Motor neuron (in vitro differentiated cells): Measurements from ENCODE around the gene PEA15. TPM values are rescaled to one million over a fixed set of nuclear protein-coding genes. Genes with fewer than 3 reads are reported as not detected.
A peak's percentile ranks its signal among the peaks of the same experiment; 100 is the strongest.

Source experiments
- ATAC-seq, 8 experiments: fragments of 200-7000 bp; cut with Tn5 transposase; replicated peaks in 6 of 8; 2 replicates each; pipeline ENCODE4 v1.8.0; 2021; ENCODE audit warnings: mild to moderate bottlenecking in 8 of 8, moderate library complexity in 8 of 8
- H3K27ac ChIP-seq, 2 donors: fragments of 250-450 bp; sonication (Bioruptor Pico); 2 replicates each; pipeline ENCODE4 v1.9.0; 2021; ENCODE audit warnings: antibody characterized with exemption in 2 of 2, mild to moderate bottlenecking in 2 of 2, moderate library complexity in 1 of 2
- H3K4me1 ChIP-seq, 2 donors: fragments of 250-450 bp; sonication (Bioruptor Pico); replicated peaks in 1 of 2; 2 replicates each; pipeline ENCODE4 v1.6.1; 2021; ENCODE audit warnings: antibody characterized with exemption in 2 of 2, mild to moderate bottlenecking in 2 of 2, moderate library complexity in 1 of 2
- H3K4me3 ChIP-seq, 5 donors: fragments of 250-450 bp; sonication (Bioruptor Pico); 2 replicates each; pipeline ENCODE4 v1.9.0; 2021; ENCODE audit warnings: antibody characterized with exemption in 5 of 5, mild to moderate bottlenecking in 5 of 5, moderate library complexity in 4 of 5
- WGBS, 10 experiments: fragments of 450-650 bp; shearing (Covaris generic); methylation state at CpG; one replicate each; pipeline ENCODE4 v1.0.0; 2022; 5-methylcytosine and 5-hydroxymethylcytosine counted together
- in situ Hi-C, 9 experiments: fragments of 400-800 bp; cut with MboI; loops; one replicate each; pipeline ENCODE4 v1.15.0; 2021; ENCODE audit warnings: low sequenced_read_pairs in 9 of 9, low pct_unique_long_range_greater_than_20kb in 2 of 9; ENCODE audit not compliant: unreplicated experiment in 9 of 9
- total RNA-seq, 8 experiments: library from RNA; unstranded; fragments of 300-600 nt; gene quantifications; 2 replicates each; pipeline versions ENCODE4 v1.2.3 to v1.2.4, GENCODE V29; 2022

The PEA15 gene
- total RNA-seq, 8 experiments from 2014 or later = 26.4 to 322 (median 66.3) TPM

DNA sequence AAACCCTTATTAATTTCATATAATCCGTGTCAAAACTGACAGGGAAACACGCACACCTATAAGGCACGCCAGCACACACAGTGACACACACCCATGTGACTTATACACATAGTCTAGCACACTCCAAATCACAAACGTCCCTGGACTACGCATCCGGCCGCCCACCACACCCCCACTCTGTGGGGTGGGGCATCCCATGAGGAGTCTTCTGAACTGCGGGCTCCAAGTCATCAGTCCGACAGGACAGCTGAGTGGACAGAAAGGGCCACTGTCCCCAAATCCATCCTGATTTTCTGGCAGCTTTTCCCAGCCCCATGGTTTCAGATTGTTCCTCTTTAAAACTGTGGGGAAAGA lies 829 bp downstream of the PEA15 start:
- in situ Hi-C loops = loop anchor here in 1 of 9 experiments (25.0 kb wide), 1 partner anchor 119 kb away; the partner anchor contains the start of genes IGSF8 and KCNJ9
- Histone ChIP-seq H3K4me3 (peak overlapping the region; percentile 82 to 99 (median 96)), H3K27ac (no peak overlapping the region), H3K4me1 (peaks cover 48 to 52% of the 10 kb centered on the region in 2 donors)
- peak; percentile 49 to 71 (median 64) for ATAC-seq
- WGBS, 10 experiments = 0 to 8% (median 3%) methylated on average over 1 to 9 of the region's 9 CpGs; no CpG with 5 or more reads in 4 of the 10 experiments

DNA sequence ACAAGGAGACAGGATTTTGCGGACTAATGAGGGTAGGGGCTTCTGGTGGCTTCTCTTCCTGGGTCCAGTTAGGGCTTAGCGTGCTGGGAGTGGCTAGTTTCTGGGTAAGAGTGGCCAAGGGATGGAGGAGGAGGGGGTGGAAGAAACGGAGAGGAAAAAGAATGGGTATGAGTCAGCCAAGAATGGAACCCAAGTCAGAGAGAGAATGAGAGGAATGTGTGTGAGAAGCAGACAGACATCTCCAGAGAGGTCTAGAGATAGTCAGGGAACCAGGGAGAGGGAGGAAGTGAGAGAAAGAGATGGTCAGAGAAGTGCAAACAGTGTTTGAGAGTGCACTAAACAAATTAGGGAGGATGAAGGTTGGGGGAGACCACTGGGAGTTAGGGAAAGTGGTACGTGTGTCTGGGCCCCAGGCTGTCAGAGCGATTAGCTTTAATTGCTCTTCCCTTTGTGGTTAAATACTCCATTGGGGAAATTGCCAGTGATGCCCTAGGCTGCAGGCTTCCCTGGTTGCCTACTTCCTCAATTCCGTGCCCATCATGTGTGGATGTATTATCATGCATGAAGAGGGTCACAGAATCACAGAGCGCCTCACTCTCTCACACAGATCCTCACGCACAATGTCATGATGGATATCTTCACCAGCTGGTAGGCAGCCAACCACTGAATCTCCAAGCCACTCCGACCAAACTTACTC lies 1.4 kb downstream of the PEA15 start:
- in situ Hi-C loops = loop anchor here in 1 of 9 experiments (25.0 kb wide), 1 partner anchor 119 kb away; the partner anchor contains the start of genes IGSF8 and KCNJ9
- Histone ChIP-seq H3K4me3 (peak overlapping the region; percentile 82 to 99 (median 96)), H3K27ac (no peak overlapping the region), H3K4me1 (peaks cover 53 to 57% of the 10 kb centered on the region in 2 donors)
- 18 to 57% (median 36%) methylated on average over 2 to 9 of the region's 9 CpGs for WGBS, 10 experiments
- peak in 3 of 8 experiments; percentile 0 to 14 (median 11) for ATAC-seq

DNA sequence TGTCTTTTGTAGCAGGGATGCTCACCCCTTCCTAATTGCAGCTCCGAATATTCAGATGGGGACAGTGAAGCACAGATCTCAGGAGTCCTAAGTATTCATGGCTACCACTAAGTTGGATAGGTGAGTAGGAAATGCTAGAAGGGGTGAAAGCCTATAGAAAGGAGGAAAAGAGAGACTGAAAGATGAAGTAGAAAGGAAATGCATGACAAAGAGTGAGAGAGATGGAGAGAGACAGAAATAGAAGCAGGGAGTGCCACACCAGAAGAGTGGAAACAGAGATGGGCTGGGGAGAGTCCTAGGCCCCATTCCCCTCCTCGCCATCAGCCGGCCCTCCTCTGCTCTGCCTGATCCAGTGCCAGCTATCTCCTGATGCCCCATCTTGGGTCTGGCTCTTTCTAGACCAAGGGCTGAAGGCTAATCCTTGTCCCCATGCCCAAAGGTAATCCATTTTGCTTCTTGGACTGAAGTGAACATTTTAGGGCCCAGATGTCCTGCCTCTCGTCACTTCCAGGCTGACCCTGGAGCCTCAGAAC lies 2.0 kb downstream of the PEA15 start:
- Histone ChIP-seq H3K4me1 (peaks cover 58 to 59% of the 10 kb centered on the region in 2 donors), H3K27ac (no peak overlapping the region), H3K4me3 (no peak overlapping the region)
- 68 to 100% (median 94%) methylated on average over 1 to 4 of the region's 4 CpGs; no CpG with 5 or more reads in 2 of the 10 experiments for WGBS, 10 experiments
- no peak for ATAC-seq
- in situ Hi-C loops = loop anchor here in 1 of 9 experiments (25.0 kb wide), 1 partner anchor 120 kb away; the partner anchor contains the start of genes IGSF8 and KCNJ9

DNA sequence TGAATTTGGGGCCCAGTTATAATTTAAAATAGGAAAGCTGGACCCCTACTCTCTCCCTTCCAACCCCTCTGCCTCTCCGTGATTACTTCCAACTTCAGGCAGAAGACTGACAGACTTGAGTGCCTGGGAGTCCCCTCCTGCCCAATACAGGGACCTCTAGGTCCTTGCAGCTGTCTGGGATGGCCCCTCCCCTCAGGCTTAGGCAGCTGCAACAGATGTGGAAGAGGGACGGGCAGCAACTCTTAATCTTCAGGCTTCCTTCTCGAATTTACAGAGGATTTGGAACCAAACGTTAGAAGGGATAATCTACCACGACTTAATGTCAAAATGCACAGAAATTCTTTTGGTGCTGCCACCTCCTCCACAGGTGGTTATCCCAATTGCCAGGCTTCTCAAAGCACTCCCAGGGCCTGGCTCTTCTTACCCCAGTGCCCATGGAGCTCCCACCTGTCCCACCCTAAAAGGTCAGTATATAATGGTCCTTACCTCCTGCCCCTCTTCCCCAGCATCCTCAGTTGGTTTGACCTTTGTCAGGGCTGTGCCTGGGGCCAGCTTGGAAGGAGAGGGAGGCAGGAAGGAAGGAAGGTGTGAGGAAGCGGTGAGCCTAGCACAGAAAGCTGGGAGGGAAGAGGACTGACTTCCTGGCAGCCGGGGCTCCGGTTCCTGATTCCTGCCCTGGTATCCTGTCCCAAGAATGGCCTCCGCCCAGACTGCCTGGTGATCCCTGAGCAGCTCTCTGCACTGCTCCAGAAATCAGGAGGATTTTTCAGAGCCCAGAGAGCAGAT lies 2.8 kb downstream of the PEA15 start:
- no peak for ATAC-seq
- peaks cover 58 to 59% of the 10 kb centered on the region in 2 donors for H3K4me1 ChIP-seq
- in situ Hi-C loops = loop anchor here in 1 of 9 experiments (25.0 kb wide), 1 partner anchor 121 kb away; the partner anchor contains the start of genes IGSF8 and KCNJ9
- no peak overlapping the region for H3K4me3 ChIP-seq
- 13 to 80% (median 50%) methylated on average over 2 to 9 of the region's 9 CpGs; no CpG with 5 or more reads in 2 of the 10 experiments for WGBS, 10 experiments
- H3K27ac ChIP-seq = peak overlapping the region in 1 of 2 donors; percentile 76

DNA sequence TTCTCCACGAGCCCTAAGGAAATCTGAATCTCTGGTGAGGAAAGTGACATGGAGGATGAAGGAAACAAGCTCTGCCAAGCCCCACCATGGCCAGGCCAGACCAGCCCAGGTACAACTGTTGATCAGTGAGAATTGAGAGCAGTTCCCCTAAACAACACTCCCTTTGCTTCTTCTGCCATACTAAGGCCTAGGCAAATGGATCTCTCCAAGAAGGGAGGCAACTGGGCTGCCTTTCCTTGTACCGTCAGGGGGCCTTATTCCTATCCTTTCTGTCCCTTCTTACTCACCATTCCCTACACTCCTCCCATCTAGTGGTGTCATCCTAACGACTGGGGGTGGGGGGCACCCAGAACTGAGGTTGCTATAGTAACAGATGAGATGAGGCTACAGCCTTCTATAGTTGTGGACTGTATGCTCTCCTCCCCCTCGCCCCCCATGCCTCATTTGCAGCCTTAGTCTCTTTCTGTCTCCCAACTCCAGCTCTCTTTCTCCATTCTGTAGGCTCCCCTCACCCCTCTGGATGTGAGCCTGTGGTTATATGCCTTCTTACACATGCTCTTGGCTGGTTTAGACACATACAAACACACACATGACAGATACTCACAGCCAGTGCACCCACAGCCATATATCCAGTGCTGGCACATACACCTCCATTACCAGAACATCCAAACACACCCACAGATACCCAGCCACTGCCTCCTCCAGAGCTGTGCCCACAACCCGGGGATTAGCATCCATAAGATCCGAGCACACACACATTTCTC lies 3.6 kb downstream of the PEA15 start:
- H3K27ac ChIP-seq = peak overlapping the region; percentile 72 to 76
- in situ Hi-C loops = loop anchor here in 1 of 9 experiments (25.0 kb wide), 1 partner anchor 121 kb away; the partner anchor contains the start of genes IGSF8 and KCNJ9
- no peak overlapping the region for H3K4me3 ChIP-seq
- peak in 5 of 8 experiments; percentile 3 to 13 (median 12) for ATAC-seq
- H3K4me1 ChIP-seq = peaks cover 58 to 59% of the 10 kb centered on the region in 2 donors
- 8 to 60% (median 41%) methylated on average over 1 to 5 of the region's 6 CpGs; no CpG with 5 or more reads in 2 of the 10 experiments for WGBS, 10 experiments

DNA sequence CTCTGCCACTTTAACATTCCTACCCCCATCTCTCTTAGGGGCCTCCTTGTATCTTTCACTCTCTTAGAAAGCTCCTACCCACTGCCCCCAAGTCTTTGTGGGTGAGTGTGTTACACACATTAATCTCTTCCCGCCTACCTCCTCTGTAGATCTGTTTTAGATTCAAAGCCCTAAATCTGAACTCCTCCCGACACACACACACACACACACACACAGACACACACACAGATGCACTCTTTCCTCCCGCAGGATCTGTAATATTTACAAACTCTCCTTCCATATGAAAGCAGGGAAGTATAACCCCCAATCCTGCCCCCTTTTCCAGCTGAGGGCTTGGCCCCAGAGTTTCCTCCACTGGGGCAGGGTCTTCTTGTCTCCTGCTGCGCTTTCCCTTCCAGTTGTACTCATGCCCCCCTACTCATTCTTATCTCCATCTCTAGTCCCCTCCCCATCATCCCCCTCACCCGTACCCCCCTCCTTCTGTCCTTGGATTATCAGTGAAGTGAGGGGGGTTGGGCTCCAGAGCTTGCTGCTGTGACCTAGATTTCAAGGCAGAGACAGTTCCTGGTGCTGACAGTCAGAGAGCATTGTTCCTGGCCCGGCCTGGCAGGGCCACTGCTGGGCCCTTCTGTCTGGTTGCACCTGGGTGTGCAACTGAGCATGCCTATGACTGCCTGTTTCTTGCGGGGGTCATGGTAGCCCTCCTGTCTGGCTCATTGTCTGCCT lies 4.3 kb downstream of the PEA15 start:
- WGBS, 10 experiments = 0 to 60% (median 28%) methylated on average over 1 to 6 of the region's 7 CpGs; no CpG with 5 or more reads in 5 of the 10 experiments
- in situ Hi-C loops = loop anchor here in 1 of 9 experiments (25.0 kb wide), 1 partner anchor 122 kb away; the partner anchor contains the start of genes IGSF8 and KCNJ9
- H3K4me1 ChIP-seq = peaks cover 55 to 57% of the 10 kb centered on the region in 2 donors
- ATAC-seq = peak in 5 of 8 experiments; percentile 12 to 27 (median 25)
- peak overlapping the region in 1 of 5 donors; percentile 3 for H3K4me3 ChIP-seq
- H3K27ac ChIP-seq = peak overlapping the region; percentile 72 to 76

DNA sequence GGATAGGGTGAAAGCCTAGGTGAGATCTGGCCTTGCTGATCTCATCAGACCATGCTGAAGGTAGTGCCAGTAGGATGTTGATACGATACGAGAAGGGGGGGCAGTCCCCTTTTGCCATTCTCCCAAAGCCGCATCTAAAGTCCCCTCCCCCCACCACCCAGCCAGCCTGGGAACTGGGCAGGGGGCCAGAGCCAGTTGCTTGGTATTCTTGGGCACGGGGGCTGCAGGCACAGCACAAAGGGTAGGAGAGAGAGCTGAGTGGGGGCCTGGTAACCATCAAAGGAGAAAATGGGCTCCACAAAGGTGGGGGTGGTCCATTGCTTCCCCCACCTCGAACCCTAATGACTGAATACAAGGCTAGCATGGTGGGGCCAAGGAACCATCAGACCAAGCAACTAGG lies 5.4 kb downstream of the PEA15 start:
- in situ Hi-C loops = loop anchor here in 1 of 9 experiments (25.0 kb wide), 1 partner anchor 123 kb away; the partner anchor contains the start of genes IGSF8 and KCNJ9
- peaks cover 50 to 52% of the 10 kb centered on the region in 2 donors for H3K4me1 ChIP-seq
- H3K4me3 ChIP-seq = no peak overlapping the region
- peak overlapping the region; percentile 10 to 76 for H3K27ac ChIP-seq
- peak in 1 of 8 experiments; percentile 16 for ATAC-seq
- 29 to 60% (median 47%) methylated on average over 1 to 5 of the region's 5 CpGs; no CpG with 5 or more reads in 6 of the 10 experiments for WGBS, 10 experiments

DNA sequence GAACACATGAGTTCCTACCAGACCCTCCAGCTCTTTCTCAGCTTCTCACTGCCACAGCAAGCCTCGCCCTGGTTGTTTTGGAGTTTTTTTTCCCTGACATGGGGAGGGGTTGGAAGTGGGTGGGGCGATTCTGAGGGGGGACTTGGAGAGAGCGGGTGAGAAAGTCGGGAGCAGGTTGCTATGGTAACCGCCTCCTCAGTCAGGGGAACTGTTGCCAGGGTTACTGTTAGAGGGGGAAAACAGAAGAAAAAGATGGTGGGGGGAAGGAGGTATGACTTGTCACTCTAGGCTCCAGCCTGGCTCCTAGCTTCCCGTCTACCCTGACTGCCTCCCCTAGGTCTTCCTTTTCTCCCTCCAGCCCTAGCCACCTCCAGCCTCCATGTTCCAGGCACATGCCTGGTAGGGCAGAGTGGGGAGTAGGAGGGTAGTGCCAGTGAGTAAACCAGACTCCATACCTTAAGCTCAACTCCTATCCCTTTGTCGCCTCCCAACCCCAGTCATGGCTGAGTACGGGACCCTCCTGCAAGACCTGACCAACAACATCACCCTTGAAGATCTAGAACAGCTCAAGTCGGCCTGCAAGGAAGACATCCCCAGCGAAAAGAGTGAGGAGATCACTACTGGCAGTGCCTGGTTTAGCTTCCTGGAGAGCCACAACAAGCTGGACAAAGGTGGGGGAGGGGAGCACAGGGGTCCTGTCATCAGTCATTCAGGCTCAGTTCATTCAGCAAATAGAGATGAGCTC lies 6.0 kb downstream of the PEA15 start:
- peak in 5 of 8 experiments; percentile 65 to 73 (median 70) for ATAC-seq
- peaks cover 48 to 49% of the 10 kb centered on the region in 2 donors for H3K4me1 ChIP-seq
- in situ Hi-C loops = loop anchor here in 1 of 9 experiments (25.0 kb wide), 1 partner anchor 124 kb away; the partner anchor contains the start of genes IGSF8 and KCNJ9

DNA sequence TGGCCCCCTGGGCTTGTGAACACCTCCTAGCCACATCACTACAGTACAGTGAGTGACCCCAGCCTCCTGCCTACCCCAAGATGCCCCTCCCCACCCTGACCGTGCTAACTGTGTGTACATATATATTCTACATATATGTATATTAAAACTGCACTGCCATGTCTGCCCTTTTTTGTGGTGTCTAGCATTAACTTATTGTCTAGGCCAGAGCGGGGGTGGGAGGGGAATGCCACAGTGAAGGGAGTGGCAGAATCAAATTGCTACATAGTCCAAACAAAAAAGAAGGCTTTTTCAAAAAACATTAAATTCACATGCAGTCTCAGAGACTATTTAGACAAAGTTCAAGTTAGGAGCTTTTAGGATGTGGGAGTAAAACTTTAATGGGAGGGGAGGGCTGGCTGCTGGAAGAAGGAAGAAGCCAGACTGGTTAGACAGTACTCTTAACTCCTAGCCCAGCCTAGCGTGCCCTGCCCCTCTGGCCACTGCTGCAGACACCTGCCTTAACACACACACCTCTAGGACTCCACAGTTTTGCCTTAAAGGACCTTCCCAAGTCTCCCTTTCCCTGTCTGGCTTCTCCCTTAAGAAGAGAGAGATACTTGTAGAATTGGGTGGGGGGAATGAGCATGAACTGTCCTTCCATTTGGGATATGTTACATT lies 9.4 kb downstream of the PEA15 start:
- 20 to 100% (median 100%) methylated on average over 1 to 3 of the region's 3 CpGs; no CpG with 5 or more reads in 3 of the 10 experiments for WGBS, 10 experiments
- ATAC-seq = peak in 2 of 8 experiments; percentile 22 to 32
- in situ Hi-C loops = loop anchor here in 1 of 9 experiments (25.0 kb wide), 1 partner anchor 127 kb away; the partner anchor contains the start of genes IGSF8 and KCNJ9
- H3K4me3 ChIP-seq = no peak overlapping the region
- H3K4me1 ChIP-seq = peaks cover 27 to 39% of the 10 kb centered on the region in 2 donors
- no peak overlapping the region for H3K27ac ChIP-seq

More for the DNA sequence above, 6.0 kb downstream of the PEA15 start:
- 64 to 100% (median 72%) methylated on average over 1 to 3 of the region's 10 CpGs; no CpG with 5 or more reads in 5 of the 10 experiments for WGBS, 10 experiments
- Histone ChIP-seq H3K27ac (peak overlapping the region; percentile 61 to 80), H3K4me3 (no peak overlapping the region)

DNA sequence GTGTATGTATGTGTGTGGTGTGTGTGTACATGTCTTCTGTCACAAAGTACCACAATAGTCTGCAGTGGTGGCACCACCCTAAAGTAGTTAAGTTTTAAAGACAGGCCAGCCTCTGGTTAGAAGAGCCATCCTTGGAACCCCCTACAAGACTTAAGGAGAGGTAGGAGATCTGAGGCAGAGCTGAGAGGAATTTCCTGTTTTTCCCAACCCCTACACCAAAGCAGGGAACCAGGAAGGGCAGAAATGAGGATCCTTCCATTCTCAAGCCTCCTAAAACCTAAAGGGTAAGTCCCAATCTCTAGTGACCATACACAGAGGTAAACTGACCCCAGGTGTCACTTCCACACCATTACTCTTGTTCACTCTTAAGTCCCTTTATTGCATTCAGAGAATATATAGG lies 11.1 kb downstream of the PEA15 start:
- in situ Hi-C loops = loop anchor here in 1 of 9 experiments (25.0 kb wide), 1 partner anchor 129 kb away; the partner anchor contains the start of genes IGSF8 and KCNJ9
- Histone ChIP-seq H3K4me3 (no peak overlapping the region), H3K27ac (no peak overlapping the region), H3K4me1 (peaks cover 10 to 24% of the 10 kb centered on the region in 2 donors)
- ATAC-seq = no peak
